ENCODE data around the gene IKBKG. TPM values are rescaled to one million over a fixed set of nuclear protein-coding genes. Genes with fewer than 3 reads are reported as not detected.
A peak's percentile ranks its signal among the peaks of the same experiment; 100 is the strongest.
"Not testable (repeated sequence)": the region's sequence is repeated elsewhere in the genome, so short reads cannot be mapped to it uniquely, and the experiment has no call there.

Gene IKBKG, protein sequence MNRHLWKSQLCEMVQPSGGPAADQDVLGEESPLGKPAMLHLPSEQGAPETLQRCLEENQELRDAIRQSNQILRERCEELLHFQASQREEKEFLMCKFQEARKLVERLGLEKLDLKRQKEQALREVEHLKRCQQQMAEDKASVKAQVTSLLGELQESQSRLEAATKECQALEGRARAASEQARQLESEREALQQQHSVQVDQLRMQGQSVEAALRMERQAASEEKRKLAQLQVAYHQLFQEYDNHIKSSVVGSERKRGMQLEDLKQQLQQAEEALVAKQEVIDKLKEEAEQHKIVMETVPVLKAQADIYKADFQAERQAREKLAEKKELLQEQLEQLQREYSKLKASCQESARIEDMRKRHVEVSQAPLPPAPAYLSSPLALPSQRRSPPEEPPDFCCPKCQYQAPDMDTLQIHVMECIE
- total RNA-seq (2021; ENCODE audit: unreplicated experiment) (24.0 TPM), Bru-seq, nascent RNA (percentile 49 among the genes with signal in this experiment), BruChase-seq, experiment 1, labeled RNA remaining after a 6-hour chase (percentile 54 among the genes with signal in this experiment), BruChase-seq, experiment 2, labeled RNA remaining after a 2-hour chase (percentile 47 among the genes with signal in this experiment)
- polyA plus RNA-seq (2012): 16.0 and 16.4 TPM in 2 replicates
- long read RNA-seq, transcript IKBKG-206 (10 exons, 2,299 nt): major isoform, 18 of 32 reads
- long read RNA-seq, partial matches to known transcripts: 6 of 32 reads
- long read RNA-seq, other reads (novel, unspliced or antisense): 8 of 32 reads

DNA sequence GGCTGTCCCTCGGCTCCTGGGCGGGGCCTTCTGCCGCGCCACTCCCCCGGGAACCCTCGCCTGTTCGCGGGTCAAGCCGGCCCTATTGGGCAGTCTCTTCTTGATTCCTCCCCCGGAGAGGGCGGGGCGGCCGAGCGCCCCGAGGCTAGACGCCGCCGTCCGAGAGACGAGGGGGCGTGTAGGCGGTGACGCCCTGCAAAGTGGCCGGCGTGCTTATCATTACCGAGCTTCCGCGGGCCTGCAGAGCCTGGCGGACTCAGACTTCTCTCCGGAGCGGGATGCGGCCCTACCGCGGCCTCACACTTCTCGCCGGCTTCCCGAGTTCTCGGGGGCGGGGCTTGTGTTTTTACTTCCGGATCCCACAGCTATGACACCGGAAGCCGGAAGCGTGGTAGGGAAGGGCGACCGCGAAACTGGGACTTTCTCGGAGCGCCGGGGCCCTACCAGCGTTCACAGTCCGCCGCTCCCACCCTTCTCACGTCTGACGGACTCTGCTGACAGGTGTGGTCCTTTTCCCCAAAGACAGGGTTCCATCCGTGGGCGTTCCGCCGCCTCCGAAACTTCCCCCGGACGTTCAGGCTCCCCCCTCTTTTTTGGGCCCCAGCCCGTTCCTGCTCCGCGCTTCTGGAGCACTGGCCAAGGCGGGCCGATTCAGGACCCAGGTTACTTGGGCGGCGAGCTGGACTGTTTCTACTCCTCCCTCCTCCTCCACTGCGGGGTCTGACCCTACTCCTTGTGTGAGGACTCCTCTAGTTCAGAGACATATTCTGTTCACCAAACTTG is at the start of gene IKBKG:
Gene IKBKG, plus strand, starts transcription at position 376 of the 783 bp plus-strand sequence. CDS start 4,383 bp downstream, outside the sequence.
- H3K36me3 ChIP-seq (ENCODE audit: control insufficient read depth in 1 of 2, insufficient read depth in 2 of 2, low read length in 2 of 2): 0 out of 4 replicates have a peak, but pooled peaks cover 0 to 4% of the 10 kb centered on the region in 2 experiments
- CTCF ChIA-PET: no interaction called here
- DNase-seq (ENCODE audit: low read depth, low spot score) (peak; percentile 72), ATAC-seq (peak; percentile 89)
- RAD21 ChIA-PET (ENCODE audit: low non-redundant PET in 1 of 2, low total read pairs in 2 of 2, uncharacterized antibody in 2 of 2, unreplicated experiment in 2 of 2): no interaction called here
- peak within 1 kb of the TSS; percentile 92 for H3K9ac ChIP-seq (ENCODE audit: low read length)
- TSS peak; percentile 61 for BruUV-seq (replicated peaks)
- H4K20me1 ChIP-seq (ENCODE audit: insufficient read depth): no peaks in the 10 kb centered on the region
- no peaks in the 10 kb centered on the region for H3K9me3 ChIP-seq (ENCODE audit: control insufficient read depth in 1 of 2, insufficient read depth in 1 of 2, low read depth in 1 of 2, low read length in 2 of 2)
- no peak within 1 kb of the TSS for H2AFZ ChIP-seq (ENCODE audit: low read depth, low read length, poor library complexity, severe bottlenecking)
- H3K4me2 ChIP-seq (ENCODE audit: low read length): peak within 1 kb of the TSS; percentile 90
- H3K79me2 ChIP-seq (ENCODE audit: insufficient read depth, low read length): peaks cover 53% of the 10 kb centered on the region
- H3K27me3 ChIP-seq (ENCODE audit: insufficient read depth, low read length): no peaks in the 10 kb centered on the region
- intact Hi-C loops (cut with micrococcal nuclease): no loop called here
- peak within 1 kb of the TSS; percentile 74 for H3K27ac ChIP-seq (ENCODE audit: low read depth, low read length)
- no peaks in the 10 kb centered on the region for H3K9me2 ChIP-seq (ENCODE audit: insufficient read depth)
- peak within 1 kb of the TSS; percentile 83 to 96 for H3K4me3 ChIP-seq (replicated peaks in 1 of 2; ENCODE audit: low read depth in 1 of 2, low read length in 2 of 2)
- TF ChIP-seq POLR2A (IDR thresholded peaks at IDR 0.05; ENCODE audit: borderline replicate concordance, extremely low read depth, insufficient read depth, insufficient read length): peak; percentile 14
- no peak for TF ChIP-seq EZH2phosphoT487 (IDR thresholded peaks at IDR 0.05; ENCODE audit: borderline replicate concordance)
- peak; percentile 39 for TF ChIP-seq ZFX (IDR thresholded peaks at IDR 0.05)
- TF ChIP-seq, protein P1, sequence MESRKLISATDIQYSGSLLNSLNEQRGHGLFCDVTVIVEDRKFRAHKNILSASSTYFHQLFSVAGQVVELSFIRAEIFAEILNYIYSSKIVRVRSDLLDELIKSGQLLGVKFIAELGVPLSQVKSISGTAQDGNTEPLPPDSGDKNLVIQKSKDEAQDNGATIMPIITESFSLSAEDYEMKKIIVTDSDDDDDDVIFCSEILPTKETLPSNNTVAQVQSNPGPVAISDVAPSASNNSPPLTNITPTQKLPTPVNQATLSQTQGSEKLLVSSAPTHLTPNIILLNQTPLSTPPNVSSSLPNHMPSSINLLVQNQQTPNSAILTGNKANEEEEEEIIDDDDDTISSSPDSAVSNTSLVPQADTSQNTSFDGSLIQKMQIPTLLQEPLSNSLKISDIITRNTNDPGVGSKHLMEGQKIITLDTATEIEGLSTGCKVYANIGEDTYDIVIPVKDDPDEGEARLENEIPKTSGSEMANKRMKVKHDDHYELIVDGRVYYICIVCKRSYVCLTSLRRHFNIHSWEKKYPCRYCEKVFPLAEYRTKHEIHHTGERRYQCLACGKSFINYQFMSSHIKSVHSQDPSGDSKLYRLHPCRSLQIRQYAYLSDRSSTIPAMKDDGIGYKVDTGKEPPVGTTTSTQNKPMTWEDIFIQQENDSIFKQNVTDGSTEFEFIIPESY (IDR thresholded peaks at IDR 0.05; ENCODE audit: extremely low read depth, insufficient replicate concordance, low read length): peak; percentile 68
- no peak for TF ChIP-seq RAD21 (IDR thresholded peaks at IDR 0.05; ENCODE audit: low read depth)
- peak; percentile 18; the same call in 1 of the 2 replicates for TF ChIP-seq POLR2AphosphoS5 (IDR thresholded peaks at IDR 0.05; ENCODE audit: low read depth, low read length)
- POLR2A ChIA-PET: interaction anchor here (1.5 kb wide), 1 partner anchor 174 kb away, joined by 5 read pairs; no protein-coding TSS in a partner anchor
- H3K4me1 ChIP-seq (ENCODE audit: control insufficient read depth in 1 of 2, insufficient read depth in 2 of 2, low read length in 2 of 2): peaks cover 11 to 17% of the 10 kb centered on the region in 2 experiments

DNA sequence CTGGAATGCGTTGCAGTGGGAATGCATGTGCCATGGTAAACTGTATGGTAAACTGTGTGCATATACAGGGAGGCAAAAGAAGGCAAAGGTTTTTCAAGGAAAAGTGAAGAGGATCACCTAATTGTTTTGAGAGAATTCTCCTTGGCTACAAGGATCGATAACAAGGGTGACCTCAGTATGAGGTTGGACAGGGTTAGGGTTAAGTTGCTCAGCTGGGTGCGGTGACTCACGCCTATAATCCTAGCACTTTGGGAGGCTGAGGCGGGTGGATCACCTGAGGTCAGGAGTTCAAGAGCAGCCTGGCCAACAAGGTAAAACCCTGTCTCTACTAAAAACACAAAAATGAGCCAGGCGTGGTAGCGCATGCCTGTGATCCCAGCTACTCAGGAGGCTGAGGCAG is 46.0 kb upstream of the IKBKG start:
- H3K27ac ChIP-seq (ENCODE audit: low read depth, low read length); CTCF ChIA-PET; intact Hi-C loops (cut with micrococcal nuclease); H3K9me2 ChIP-seq (ENCODE audit: insufficient read depth); H3K36me3 ChIP-seq (ENCODE audit: control insufficient read depth in 1 of 2, insufficient read depth in 2 of 2, low read length in 2 of 2); H3K9ac ChIP-seq (ENCODE audit: low read length); H3K4me2 ChIP-seq (ENCODE audit: low read length); H3K9me3 ChIP-seq (ENCODE audit: control insufficient read depth in 1 of 2, insufficient read depth in 1 of 2, low read depth in 1 of 2, low read length in 2 of 2); H3K4me1 ChIP-seq (ENCODE audit: control insufficient read depth in 1 of 2, insufficient read depth in 2 of 2, low read length in 2 of 2); POLR2A ChIA-PET; H3K27me3 ChIP-seq (ENCODE audit: insufficient read depth, low read length); DNase-seq (ENCODE audit: low read depth, low spot score); H4K20me1 ChIP-seq (ENCODE audit: insufficient read depth); H3K4me3 ChIP-seq (replicated peaks in 1 of 2; ENCODE audit: low read depth in 1 of 2, low read length in 2 of 2); BruUV-seq (replicated peaks); H3K79me2 ChIP-seq (ENCODE audit: insufficient read depth, low read length); H2AFZ ChIP-seq (ENCODE audit: low read depth, low read length, poor library complexity, severe bottlenecking); RAD21 ChIA-PET (ENCODE audit: low non-redundant PET in 1 of 2, low total read pairs in 2 of 2, uncharacterized antibody in 2 of 2, unreplicated experiment in 2 of 2); ATAC-seq: not testable (repeated sequence)

Data from HCT116 (cell line).